Measurements from ENCODE around the gene TMEM108.

DNA sequence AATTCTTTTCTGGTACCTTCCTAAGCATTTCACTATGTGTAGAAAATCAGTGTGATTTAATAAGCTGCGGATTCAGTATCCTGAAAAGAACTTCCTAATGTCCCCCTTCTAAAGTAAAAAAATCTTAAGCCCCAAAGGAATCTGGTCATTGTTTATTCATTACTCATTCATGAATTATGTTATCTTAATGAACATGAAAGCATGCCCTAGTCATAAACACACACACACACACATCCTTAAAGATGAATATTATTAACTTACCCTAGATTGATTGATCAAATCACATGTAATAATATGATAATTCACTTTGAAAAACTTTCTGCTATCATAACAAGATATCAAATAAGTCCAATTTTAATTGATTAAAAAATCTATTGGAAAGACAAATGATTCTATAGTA, 265.2 kb downstream of the TMEM108 start:
- TF ChIP-seq ATF3 (IDR thresholded peaks at IDR 0.05; ENCODE audit: borderline replicate concordance, extremely low read depth, low read depth, low read length) (no peak), CHD4 (IDR thresholded peaks at IDR 0.05) (no peak), FOXK2 (IDR thresholded peaks at IDR 0.05) (no peak), FOS (IDR thresholded peaks at IDR 0.05; ENCODE audit: borderline replicate concordance, extremely low read depth, insufficient read length) (no peak), POLR2AphosphoS5 (IDR thresholded peaks at IDR 0.05; ENCODE audit: low read length) (no peak), POLR2A (IDR thresholded peaks at IDR 0.05; ENCODE audit: low read depth, low read length) (no peak), ZNF687 (IDR thresholded peaks at IDR 0.05) (no peak), EZH2 (IDR thresholded peaks at IDR 0.05; ENCODE audit: borderline replicate concordance, control insufficient read depth, low read depth, low read length) (no peak), E2F4 (IDR thresholded peaks at IDR 0.05; ENCODE audit: low read depth, low read length) (no peak)
- TF ChIP-seq, protein P1, sequence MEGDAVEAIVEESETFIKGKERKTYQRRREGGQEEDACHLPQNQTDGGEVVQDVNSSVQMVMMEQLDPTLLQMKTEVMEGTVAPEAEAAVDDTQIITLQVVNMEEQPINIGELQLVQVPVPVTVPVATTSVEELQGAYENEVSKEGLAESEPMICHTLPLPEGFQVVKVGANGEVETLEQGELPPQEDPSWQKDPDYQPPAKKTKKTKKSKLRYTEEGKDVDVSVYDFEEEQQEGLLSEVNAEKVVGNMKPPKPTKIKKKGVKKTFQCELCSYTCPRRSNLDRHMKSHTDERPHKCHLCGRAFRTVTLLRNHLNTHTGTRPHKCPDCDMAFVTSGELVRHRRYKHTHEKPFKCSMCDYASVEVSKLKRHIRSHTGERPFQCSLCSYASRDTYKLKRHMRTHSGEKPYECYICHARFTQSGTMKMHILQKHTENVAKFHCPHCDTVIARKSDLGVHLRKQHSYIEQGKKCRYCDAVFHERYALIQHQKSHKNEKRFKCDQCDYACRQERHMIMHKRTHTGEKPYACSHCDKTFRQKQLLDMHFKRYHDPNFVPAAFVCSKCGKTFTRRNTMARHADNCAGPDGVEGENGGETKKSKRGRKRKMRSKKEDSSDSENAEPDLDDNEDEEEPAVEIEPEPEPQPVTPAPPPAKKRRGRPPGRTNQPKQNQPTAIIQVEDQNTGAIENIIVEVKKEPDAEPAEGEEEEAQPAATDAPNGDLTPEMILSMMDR (IDR thresholded peaks at IDR 0.05 in 2 of 3, conservative IDR thresholded peaks at IDR 0.05 in 1 of 3; ENCODE audit: control insufficient read depth in 2 of 3, extremely low read depth in 1 of 3, insufficient read depth in 1 of 3, low read depth in 3 of 3, low read length in 3 of 3) = no peak

All from GM12878 (cell line).